K562 (cell line): Measurements from ENCODE around the gene IRGM. TPM values are rescaled to one million over a fixed set of nuclear protein-coding genes. Genes with fewer than 3 reads are reported as not detected.

ENCODE experiments used
- CBX3 ChIP-seq, 2 experiments: IDR thresholded peaks; 1 replicate in 1 of 2; 2 replicates in 1 of 2; pipeline ENCODE4 v1.6.1; 2012; ENCODE audit warnings: inconsistent platforms in 2 of 2, low read length in 2 of 2, borderline replicate concordance in 1 of 2, control low read depth in 1 of 2
- CHAMP1 ChIP-seq: fragments of 450-650 bp; IDR thresholded peaks from 2 replicates; pipeline ENCODE4 v1.6.1; 2016; ENCODE audit warnings: mild to moderate bottlenecking
- CTBP1 ChIP-seq: fragments of 450-650 bp; IDR thresholded peaks from 2 replicates; pipeline ENCODE4 v1.6.1; 2016; ENCODE audit warnings: borderline replicate concordance
- CXXC5 ChIP-seq: fragments of 250-450 bp; sonication (Bioruptor Pico); IDR thresholded peaks from 2 replicates; pipeline ENCODE4 v1.8.0; 2022; ENCODE audit warnings: inconsistent platforms, mild to moderate bottlenecking, moderate library complexity
- FOXA3 ChIP-seq, 2 experiments: fragments of 450-650 bp in 1 of 2; sonication (generic) in 1 of 2; formaldehyde crosslinking; IDR thresholded peaks in 1 of 2; conservative IDR thresholded peaks in 1 of 2; 2 replicates each; pipeline versions ENCODE4 v1.4.0 to v1.8.0; 2020 to 2022; ENCODE audit warnings: mild to moderate bottlenecking in 2 of 2, missing genetic modification reagents in 1 of 2
- HEY1 ChIP-seq: fragments of 250-450 bp; sonication (Bioruptor Pico); IDR thresholded peaks from 2 replicates; pipeline ENCODE4 v1.5.0; 2020; ENCODE audit warnings: mild to moderate bottlenecking, moderate library complexity, borderline replicate concordance
- LEF1 ChIP-seq: fragments of 450-650 bp; IDR thresholded peaks from 2 replicates; pipeline ENCODE4 v1.6.1; 2016; ENCODE audit warnings: mild to moderate bottlenecking
- MEF2D ChIP-seq: conservative IDR thresholded peaks from 2 replicates; pipeline ENCODE4 v1.6.1; 2016; ENCODE audit warnings: low read depth, missing genetic modification characterization, missing compliant biosample characterization
- ZBTB33 ChIP-seq: sonication (generic); formaldehyde crosslinking; IDR thresholded peaks from 2 replicates; pipeline ENCODE4 v1.8.1; 2023; ENCODE audit warnings: mild to moderate bottlenecking, missing genetic modification reagents
- ZKSCAN1 ChIP-seq: fragments of 150-350 bp; IDR thresholded peaks from 2 replicates; pipeline ENCODE4 v1.6.1; 2016; ENCODE audit warnings: low read depth, low read length
- ZNF347 ChIP-seq: fragments of 450-650 bp; formaldehyde crosslinking; IDR thresholded peaks from 2 replicates; pipeline ENCODE4 v1.4.0; 2020; ENCODE audit warnings: low read depth, mild to moderate bottlenecking, moderate library complexity
- polyA plus RNA-seq, 8 experiments: library from polyadenylated mRNA; depleted of rRNA in 4 of 8; stranded (reverse) in 5 of 8; unstranded in 3 of 8; fragments of >200 nt; fragmentation: Nextera tagmentation in 2 of 8; fragmentation: Illumina TruSeq in 1 of 8; extraction: Ambion mirVana in 2 of 8; extraction: Trizol in 1 of 8; gene quantifications; 2 replicates each; pipeline versions ENCODE4 v1.2.1 to v1.2.3, GENCODE V29; 2011 to 2014; ENCODE audit warnings: inconsistent platforms in 1 of 8, missing spikeins in 1 of 8
- total RNA-seq, 7 experiments: library from RNA; depleted of rRNA in 6 of 7; stranded (reverse); fragments of >200 nt in 6 of 7; fragmentation: Illumina TruSeq in 2 of 7; extraction: Trizol in 2 of 7; gene quantifications; 2 replicates each; pipeline versions ENCODE4 v1.2.1 to v1.2.3, GENCODE V29; 2011 to 2021; ENCODE audit warnings: low replicate concordance in 1 of 7

IRGM gene
- total and polyA plus RNA-seq, 9 of the 15 experiments (the other 6 are each of a cell fraction or from before 2014, with no cell fraction given): 0.09 to 0.22 (median 0.15) TPM; not detected in 6

- TF ChIP-seq LEF1: 0 out of 2 replicates have a peak, but pooled peaks have one; percentile 17
- TF ChIP-seq ZNF347 (CRISPR knock-in tag): no peak
- no peak for TF ChIP-seq HEY1
- 0 out of 2 replicates have a peak, but pooled peaks have one; percentile 68 for TF ChIP-seq CTBP1
- peak in 1 of 2 experiments; percentile 96; a peak in 2 of 3 replicates for TF ChIP-seq CBX3 (IDR thresholded peaks at IDR 0.05; ENCODE audit: borderline replicate concordance in 1 of 2, low read length in 2 of 2)
- no peak for TF ChIP-seq MEF2D (tag)
- no peak for TF ChIP-seq ZKSCAN1
- 0 out of 4 replicates have a peak, but pooled peaks of 1 of the 2 experiments have one; percentile 51 for TF ChIP-seq FOXA3 (CRISPR knock-in tag; conservative IDR thresholded peaks at IDR 0.05 in 1 of 2, IDR thresholded peaks at IDR 0.05 in 1 of 2)
- peak; percentile 38; the same call in 1 of the 2 replicates for TF ChIP-seq CHAMP1
- peak; percentile 70 for TF ChIP-seq ZBTB33 (CRISPR knock-in tag)
- TF ChIP-seq CXXC5: peak; percentile 53; the same call in 1 of the 2 replicates
These were observed 473 bp downstream of the IRGM start (continued) for GRCh38 chr5:150846654-150847333.
